SH-SY5Y (cell line): ENCODE data around the gene CENPN.

ENCODE experiments used
- GATA2 ChIP-seq: IDR thresholded peaks from 2 replicates; pipeline ENCODE4 v1.6.1; 2011; ENCODE audit warnings: mild to moderate bottlenecking, low read depth, low read length
- GATA3 ChIP-seq: IDR thresholded peaks from 2 replicates; pipeline ENCODE4 v1.6.1; 2011; ENCODE audit warnings: low read depth, mild to moderate bottlenecking, low read length, moderate library complexity

GRCh38 chr16:81000873-81001272, 6.1 kb upstream of the CENPN start:
- TF ChIP-seq GATA3: no peak
- no peak for TF ChIP-seq GATA2
